ENCODE results near the gene ZNF181. TPM values are rescaled to one million over a fixed set of nuclear protein-coding genes. Genes with fewer than 3 reads are reported as not detected.

ZNF181 gene
- total and polyA plus RNA-seq, 4 donors = 3.5 to 19.9 (median 11.7) TPM

DNA sequence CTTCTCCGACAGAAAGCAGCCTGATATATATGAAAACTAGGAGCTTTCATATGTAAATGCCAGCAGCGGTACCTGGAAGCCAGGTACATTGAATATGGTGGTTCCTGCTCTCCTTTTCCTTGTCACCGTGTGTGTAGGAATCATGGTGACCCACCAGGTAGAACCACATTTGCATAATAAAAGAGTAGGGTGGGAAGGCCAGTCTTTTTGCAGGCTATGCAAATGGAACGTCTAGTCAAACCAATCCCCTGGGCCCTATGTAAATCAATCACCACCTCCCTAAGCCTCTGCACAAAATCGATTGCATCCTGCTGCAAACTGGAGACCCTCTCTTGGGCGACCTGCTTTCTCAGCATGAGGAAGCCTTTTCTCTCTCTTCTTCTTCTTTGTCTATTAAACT lies 22.2 kb upstream of the ZNF181 start:
- intact Hi-C loops (cut with DNase I) = loop anchor here (1.0 to 2.0 kb wide), 2 partner anchors 73 kb away; no protein-coding TSS in a partner anchor
- Histone ChIP-seq H3K4me1 (ENCODE audit: control insufficient read depth in 1 of 2, insufficient read depth in 2 of 2, low read length in 2 of 2) (no peaks in the 10 kb centered on the region), H3K4me3 (ENCODE audit: low read length in 2 of 2) (no peak overlapping the region), H3K9me3 (ENCODE audit: control insufficient read depth, low read length) (peaks cover 3% of the 10 kb centered on the region), H3K27ac (ENCODE audit: low read depth in 1 of 2, low read length in 2 of 2) (no peak overlapping the region), H3K27me3 (ENCODE audit: control insufficient read depth in 1 of 2, insufficient read depth in 2 of 2, low read length in 1 of 2) (peaks cover 0 to 1% of the 10 kb centered on the region in 2 donors), H3K36me3 (ENCODE audit: control insufficient read depth in 1 of 2, insufficient read depth in 2 of 2, low read length in 1 of 2) (no peaks in the 10 kb centered on the region)
- no peak for DNase-seq
- no peak for ATAC-seq (ENCODE audit: low FRiP score)
- WGBS, 2 donors = 54 to 55% methylated on average over 6 of the region's 6 CpGs

DNA sequence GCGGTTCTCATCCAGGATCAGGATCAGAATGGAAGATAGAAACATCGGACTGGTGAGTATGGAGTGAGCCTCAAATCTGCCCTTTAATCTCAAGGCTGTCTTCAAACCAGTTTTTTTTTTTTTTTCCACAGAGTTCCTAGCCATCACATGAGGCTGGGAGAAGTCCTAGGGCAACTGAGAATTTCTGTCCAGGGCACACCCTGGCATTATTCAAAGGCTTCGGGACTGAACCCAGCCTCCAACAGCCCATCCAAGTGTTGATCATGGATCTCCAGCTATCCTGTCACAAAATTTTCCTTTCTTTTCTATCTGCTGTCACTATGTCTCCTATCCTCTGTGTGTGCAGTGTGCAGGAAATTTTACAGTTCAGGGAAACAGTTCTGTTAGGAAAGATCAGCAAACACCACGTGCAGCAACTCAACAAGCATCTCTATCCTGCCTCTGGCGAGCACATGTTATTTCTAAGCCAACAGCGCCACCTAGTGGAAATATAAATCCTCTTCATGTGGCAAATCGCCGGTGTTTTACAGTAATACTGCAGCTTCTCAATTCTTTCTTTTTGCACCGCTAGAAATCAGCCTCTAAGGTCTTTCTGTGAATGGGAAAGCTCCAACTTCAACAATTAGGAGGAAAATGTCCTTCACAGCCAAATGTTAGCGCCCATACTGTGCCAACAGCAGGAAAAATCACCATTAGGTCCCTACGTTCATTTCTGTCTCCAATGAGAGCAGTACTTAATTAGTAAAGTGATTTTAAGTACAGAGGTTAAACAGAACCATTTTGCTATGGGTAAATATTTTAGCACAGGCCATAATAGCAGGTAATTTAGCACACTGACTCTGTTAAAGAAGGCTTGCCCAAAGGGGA lies 21.4 kb upstream of the ZNF181 start:
- DNase-seq (no peak), ATAC-seq (ENCODE audit: low FRiP score) (peak; percentile 71)
- intact Hi-C loops (cut with DNase I) = loop anchor here (1.0 to 2.0 kb wide), 2 partner anchors 73 to 74 kb away; no protein-coding TSS in a partner anchor
- 30 to 31% methylated on average over 11 of the region's 11 CpGs for WGBS, 2 donors
- peaks cover 2% of the 10 kb centered on the region for H3K9me3 ChIP-seq (ENCODE audit: control insufficient read depth, low read length)
- H3K27ac ChIP-seq (ENCODE audit: low read depth in 1 of 2, low read length in 2 of 2) = no peak overlapping the region
- no peaks in the 10 kb centered on the region for H3K36me3 ChIP-seq (ENCODE audit: control insufficient read depth in 1 of 2, insufficient read depth in 2 of 2, low read length in 1 of 2)
- no peak overlapping the region for H3K4me3 ChIP-seq (ENCODE audit: low read length in 2 of 2)
- H3K27me3 ChIP-seq (ENCODE audit: control insufficient read depth in 1 of 2, insufficient read depth in 2 of 2, low read length in 1 of 2) = peaks cover 0 to 1% of the 10 kb centered on the region in 2 donors
- no peaks in the 10 kb centered on the region for H3K4me1 ChIP-seq (ENCODE audit: control insufficient read depth in 1 of 2, insufficient read depth in 2 of 2, low read length in 2 of 2)

DNA sequence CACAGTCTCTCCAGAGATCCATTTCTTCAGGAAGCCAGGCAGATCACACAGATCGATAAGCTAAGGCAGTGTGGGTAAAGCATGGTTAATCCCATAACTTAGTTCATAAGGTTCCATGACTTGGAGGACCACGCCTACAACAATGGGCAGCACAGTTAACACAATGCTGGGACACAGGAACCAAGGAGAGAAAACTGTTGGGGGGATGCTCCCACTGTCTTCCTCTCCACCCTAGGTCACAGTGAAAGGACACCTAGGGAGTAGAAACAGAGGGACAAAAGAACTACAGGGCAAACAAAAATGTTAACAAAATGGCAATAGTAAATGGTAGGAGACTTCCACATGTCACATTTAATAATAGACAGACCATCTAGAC lies 20.8 kb upstream of the ZNF181 start:
- H3K27ac ChIP-seq (ENCODE audit: low read depth in 1 of 2, low read length in 2 of 2) = no peak overlapping the region
- DNase-seq (no peak), ATAC-seq (ENCODE audit: low FRiP score) (no peak)
- peaks cover 0 to 1% of the 10 kb centered on the region in 2 donors for H3K27me3 ChIP-seq (ENCODE audit: control insufficient read depth in 1 of 2, insufficient read depth in 2 of 2, low read length in 1 of 2)
- WGBS, 2 donors = 76 to 82% methylated on average over 2 of the region's 2 CpGs
- H3K4me1 ChIP-seq (ENCODE audit: control insufficient read depth in 1 of 2, insufficient read depth in 2 of 2, low read length in 2 of 2) = no peaks in the 10 kb centered on the region
- H3K9me3 ChIP-seq (ENCODE audit: control insufficient read depth, low read length) = peaks cover 2% of the 10 kb centered on the region
- no peaks in the 10 kb centered on the region for H3K36me3 ChIP-seq (ENCODE audit: control insufficient read depth in 1 of 2, insufficient read depth in 2 of 2, low read length in 1 of 2)
- H3K4me3 ChIP-seq (ENCODE audit: low read length in 2 of 2) = no peak overlapping the region
- intact Hi-C loops (cut with DNase I) = loop anchor here in 1 of 2 donors (2.0 kb wide), 1 partner anchor 74 kb away; no protein-coding TSS in a partner anchor

DNA sequence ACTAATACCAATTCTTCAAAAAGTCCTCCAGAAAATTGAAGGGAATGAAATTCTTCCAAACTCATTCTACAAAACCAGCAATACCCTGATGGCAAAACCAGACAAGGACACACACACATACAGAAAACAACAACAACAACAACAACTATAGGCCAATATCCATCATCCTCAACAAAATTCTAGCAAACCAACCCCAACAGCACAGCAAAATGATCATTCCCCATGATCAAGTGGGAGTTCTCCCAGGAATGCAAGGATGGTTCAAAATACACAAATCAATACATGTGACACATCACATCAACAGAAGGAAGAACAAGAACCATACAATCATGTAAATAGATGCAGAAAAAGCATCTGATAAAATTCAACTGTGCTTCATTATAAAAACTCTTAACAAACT lies 18.7 kb upstream of the ZNF181 start:
- H3K9me3 ChIP-seq (ENCODE audit: control insufficient read depth, low read length) = peaks cover 2% of the 10 kb centered on the region
- DNase-seq (no peak), ATAC-seq (ENCODE audit: low FRiP score) (no peak)
- intact Hi-C loops (cut with DNase I) = no loop called here
- no peak overlapping the region for H3K4me3 ChIP-seq (ENCODE audit: low read length in 2 of 2)
- no peaks in the 10 kb centered on the region for H3K36me3 ChIP-seq (ENCODE audit: control insufficient read depth in 1 of 2, insufficient read depth in 2 of 2, low read length in 1 of 2)
- H3K27ac ChIP-seq (ENCODE audit: low read depth in 1 of 2, low read length in 2 of 2) = no peak overlapping the region
- peaks cover 0 to 1% of the 10 kb centered on the region in 2 donors for H3K27me3 ChIP-seq (ENCODE audit: control insufficient read depth in 1 of 2, insufficient read depth in 2 of 2, low read length in 1 of 2)
- no peaks in the 10 kb centered on the region for H3K4me1 ChIP-seq (ENCODE audit: control insufficient read depth in 1 of 2, insufficient read depth in 2 of 2, low read length in 2 of 2)

DNA sequence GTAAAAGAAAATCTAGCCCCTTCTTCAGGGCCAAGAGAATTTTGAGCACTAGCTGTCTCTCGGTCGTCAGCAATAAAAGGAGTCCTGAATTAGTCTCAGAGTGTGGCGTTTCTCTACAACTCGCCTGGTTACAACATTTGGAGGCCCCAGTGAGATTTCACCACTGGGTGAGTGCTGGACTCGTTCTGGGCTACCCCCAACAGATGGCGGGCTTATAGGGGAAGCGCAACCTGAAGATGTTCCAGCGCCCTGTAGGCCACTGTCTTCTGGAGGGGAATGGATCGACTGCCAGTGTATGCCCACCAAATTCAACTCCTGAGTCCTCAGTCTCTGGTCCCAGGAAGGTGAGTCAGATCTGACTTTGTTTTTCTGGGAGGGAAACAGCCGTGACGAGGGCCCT lies 11.7 kb upstream of the ZNF181 start:
- H3K27ac ChIP-seq (ENCODE audit: low read depth in 1 of 2, low read length in 2 of 2) = no peak overlapping the region
- H3K27me3 ChIP-seq (ENCODE audit: control insufficient read depth in 1 of 2, insufficient read depth in 2 of 2, low read length in 1 of 2) = no peaks in the 10 kb centered on the region
- no peaks in the 10 kb centered on the region for H3K4me1 ChIP-seq (ENCODE audit: control insufficient read depth in 1 of 2, insufficient read depth in 2 of 2, low read length in 2 of 2)
- no peaks in the 10 kb centered on the region for H3K36me3 ChIP-seq (ENCODE audit: control insufficient read depth in 1 of 2, insufficient read depth in 2 of 2, low read length in 1 of 2)
- DNase-seq = no peak
- no peaks in the 10 kb centered on the region for H3K9me3 ChIP-seq (ENCODE audit: control insufficient read depth, low read length)
- no peak for ATAC-seq (ENCODE audit: low FRiP score)
- 46 to 57% methylated on average over 11 of the region's 11 CpGs for WGBS, 2 donors
- intact Hi-C loops (cut with DNase I) = no loop called here
- H3K4me3 ChIP-seq (ENCODE audit: low read length in 2 of 2) = no peak overlapping the region

DNA sequence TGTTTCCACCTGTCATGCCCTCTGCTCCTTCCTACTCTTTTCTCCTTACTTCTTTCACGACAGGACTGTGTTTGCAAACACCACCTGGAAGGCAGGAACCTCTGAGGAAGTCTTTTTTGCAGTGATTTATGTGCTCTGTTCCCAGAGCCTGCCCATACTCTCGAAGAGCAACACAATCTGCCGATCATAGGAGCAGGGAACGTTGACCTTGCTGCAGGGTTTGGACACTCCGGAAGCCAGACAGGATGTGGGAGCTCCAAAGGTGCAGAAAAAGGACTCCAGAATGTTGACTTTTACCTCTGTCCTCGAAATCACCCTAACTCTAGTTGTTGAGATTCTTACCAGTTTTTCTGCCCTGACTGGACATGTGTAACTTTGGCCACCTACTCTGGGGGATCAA lies 8.6 kb upstream of the ZNF181 start:
- H3K4me3 ChIP-seq (ENCODE audit: low read length in 2 of 2) = no peak overlapping the region
- H3K27me3 ChIP-seq (ENCODE audit: control insufficient read depth in 1 of 2, insufficient read depth in 2 of 2, low read length in 1 of 2) = no peaks in the 10 kb centered on the region
- H3K9me3 ChIP-seq (ENCODE audit: control insufficient read depth, low read length) = no peaks in the 10 kb centered on the region
- H3K36me3 ChIP-seq (ENCODE audit: control insufficient read depth in 1 of 2, insufficient read depth in 2 of 2, low read length in 1 of 2) = no peaks in the 10 kb centered on the region
- ATAC-seq (ENCODE audit: low FRiP score) (no peak), DNase-seq (no peak)
- no peaks in the 10 kb centered on the region for H3K4me1 ChIP-seq (ENCODE audit: control insufficient read depth in 1 of 2, insufficient read depth in 2 of 2, low read length in 2 of 2)
- H3K27ac ChIP-seq (ENCODE audit: low read depth in 1 of 2, low read length in 2 of 2) = no peak overlapping the region
- WGBS, 2 donors = 45 to 50% methylated on average over 6 of the region's 6 CpGs
- intact Hi-C loops (cut with DNase I) = no loop called here

DNA sequence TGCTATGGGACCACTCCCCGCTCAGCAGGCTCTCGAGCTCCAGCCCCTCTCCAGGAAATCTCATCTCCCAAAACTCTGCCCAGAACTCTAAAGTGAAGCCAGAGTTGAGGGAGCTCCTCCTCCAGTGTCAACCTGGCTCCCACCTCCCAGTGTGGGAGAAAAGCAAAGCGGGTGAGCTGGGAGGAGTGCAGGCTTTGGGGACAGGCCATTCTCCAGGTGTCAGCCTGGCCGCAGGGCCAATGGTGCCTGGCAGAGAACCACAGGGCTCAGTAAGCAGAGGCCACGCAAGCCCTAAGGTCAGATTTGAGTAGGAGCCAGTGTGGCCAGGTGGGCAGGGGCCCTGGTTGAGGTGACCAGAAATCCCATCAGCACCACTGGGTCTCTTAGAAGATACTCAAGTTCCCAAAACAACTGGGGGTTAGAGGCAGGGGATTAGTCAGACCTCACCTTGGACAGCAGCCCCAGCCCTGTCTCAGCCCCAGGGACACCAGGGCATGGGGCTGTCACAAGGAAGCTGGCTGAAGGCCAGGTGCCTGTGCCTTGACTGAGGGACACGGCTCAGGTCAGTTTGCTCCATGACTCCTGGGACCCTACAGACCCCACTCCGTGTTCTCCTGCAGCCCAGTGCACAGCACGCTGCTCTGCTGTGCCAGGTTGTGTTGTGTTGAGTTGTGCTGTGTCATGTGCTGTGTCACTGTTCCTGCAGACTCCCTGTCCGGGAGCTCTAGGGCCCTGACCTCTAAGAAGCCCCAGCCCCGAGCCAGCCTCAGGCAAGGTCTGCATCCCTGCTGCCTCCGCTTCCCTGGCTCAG lies 2.8 kb upstream of the ZNF181 start:
- DNase-seq = no peak
- intact Hi-C loops (cut with DNase I) = loop anchor here (5.0 kb wide), 2 partner anchors 41 to 54 kb away; partner anchors contain the start of genes ZNF599 (in 2 of the 2), SCGB2B2 (in 1 of the 2) and ZNF302 (in 1 of the 2)
- Histone ChIP-seq H3K9me3 (ENCODE audit: control insufficient read depth, low read length) (no peaks in the 10 kb centered on the region), H3K27me3 (ENCODE audit: control insufficient read depth in 1 of 2, insufficient read depth in 2 of 2, low read length in 1 of 2) (no peaks in the 10 kb centered on the region), H3K27ac (ENCODE audit: low read depth in 1 of 2, low read length in 2 of 2) (no peak overlapping the region), H3K4me1 (ENCODE audit: control insufficient read depth in 1 of 2, insufficient read depth in 2 of 2, low read length in 2 of 2) (peaks cover 0 to 6% of the 10 kb centered on the region in 2 donors), H3K36me3 (ENCODE audit: control insufficient read depth in 1 of 2, insufficient read depth in 2 of 2, low read length in 1 of 2) (peaks cover 0 to 2% of the 10 kb centered on the region in 2 donors), H3K4me3 (ENCODE audit: low read length in 2 of 2) (no peak overlapping the region)
- WGBS, 2 donors = 82 to 85% methylated on average over 11 of the region's 11 CpGs
- ATAC-seq (ENCODE audit: low FRiP score) = no peak

DNA sequence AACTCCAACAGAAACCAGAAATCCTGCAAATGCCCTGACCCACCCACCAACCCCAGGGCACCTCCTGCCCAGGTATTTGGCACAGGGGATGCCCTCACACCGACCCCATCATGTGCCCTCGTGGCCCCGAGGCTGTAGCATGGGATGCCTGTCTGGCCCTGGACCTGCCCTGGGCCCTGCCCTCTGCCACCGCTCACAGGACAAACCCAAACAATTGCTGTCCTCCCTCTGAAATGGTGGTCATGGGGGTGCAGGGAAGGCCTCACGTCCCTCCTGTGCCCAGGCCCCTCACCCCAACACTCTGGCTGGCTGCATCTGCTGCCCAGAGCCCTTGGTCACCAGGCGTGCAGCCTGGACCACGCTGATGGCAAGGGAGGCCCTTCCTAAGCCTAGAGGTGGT lies 2.1 kb upstream of the ZNF181 start:
- Histone ChIP-seq H3K36me3 (ENCODE audit: control insufficient read depth in 1 of 2, insufficient read depth in 2 of 2, low read length in 1 of 2) (peaks cover 0 to 2% of the 10 kb centered on the region in 2 donors), H3K9me3 (ENCODE audit: control insufficient read depth, low read length) (no peaks in the 10 kb centered on the region), H3K4me1 (ENCODE audit: control insufficient read depth in 1 of 2, insufficient read depth in 2 of 2, low read length in 2 of 2) (peaks cover 0 to 6% of the 10 kb centered on the region in 2 donors), H3K27ac (ENCODE audit: low read depth in 1 of 2, low read length in 2 of 2) (no peak overlapping the region), H3K4me3 (ENCODE audit: low read length in 2 of 2) (no peak overlapping the region), H3K27me3 (ENCODE audit: control insufficient read depth in 1 of 2, insufficient read depth in 2 of 2, low read length in 1 of 2) (no peaks in the 10 kb centered on the region)
- intact Hi-C loops (cut with DNase I) = loop anchor here (2.0 to 5.0 kb wide), 3 partner anchors 40 to 55 kb away; partner anchors contain the start of genes SCGB2B2 (in 2 of the 2), ZNF302 (in 2 of the 2) and ZNF599 (in 2 of the 2)
- 82 to 91% methylated on average over 7 of the region's 7 CpGs for WGBS, 2 donors
- peak in 1 of 2 donors; percentile 44 for DNase-seq
- no peak for ATAC-seq (ENCODE audit: low FRiP score)
